GM18507 (cell line): ENCODE data around the gene URI1.
"Not testable (repeated sequence)": the region's sequence is repeated elsewhere in the genome, so short reads cannot be mapped to it uniquely, and the experiment has no call there.

ENCODE experiments used
- DNase-seq: peaks from one replicate; pipeline ENCODE4 v3.0.0; 2011; ENCODE audit warnings: low read depth; ENCODE audit not compliant: insufficient read length; ENCODE audit errors: extremely low spot score
- FAIRE-seq: peaks from 2 replicates; lab custom pipeline; 2011; peaks lifted over from hg19 to GRCh38; lab: Jason Lieb, UNC

URI1 gene

DNA sequence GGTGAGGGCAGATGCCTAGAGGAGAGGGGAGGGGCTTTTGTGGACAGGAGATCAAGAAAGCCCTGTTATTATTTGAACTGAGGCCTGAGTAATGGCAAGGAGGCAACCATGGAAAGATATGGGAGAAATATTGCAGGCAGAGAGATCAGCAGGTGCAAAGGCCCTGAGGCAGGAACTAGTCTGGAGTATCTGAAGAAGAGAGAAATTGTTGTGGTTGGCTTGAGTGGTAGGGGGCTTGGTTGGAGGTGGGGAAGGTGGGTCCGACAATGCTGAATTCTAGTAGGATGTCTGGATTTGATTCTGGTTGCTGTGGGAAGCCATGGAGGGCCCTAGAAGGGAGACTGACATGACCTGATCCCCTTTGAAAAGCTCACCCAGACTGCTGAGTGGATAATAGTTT lies 2.4 kb upstream of the URI1 start:
- no peak for FAIRE-seq
- DNase-seq = no peak

DNA sequence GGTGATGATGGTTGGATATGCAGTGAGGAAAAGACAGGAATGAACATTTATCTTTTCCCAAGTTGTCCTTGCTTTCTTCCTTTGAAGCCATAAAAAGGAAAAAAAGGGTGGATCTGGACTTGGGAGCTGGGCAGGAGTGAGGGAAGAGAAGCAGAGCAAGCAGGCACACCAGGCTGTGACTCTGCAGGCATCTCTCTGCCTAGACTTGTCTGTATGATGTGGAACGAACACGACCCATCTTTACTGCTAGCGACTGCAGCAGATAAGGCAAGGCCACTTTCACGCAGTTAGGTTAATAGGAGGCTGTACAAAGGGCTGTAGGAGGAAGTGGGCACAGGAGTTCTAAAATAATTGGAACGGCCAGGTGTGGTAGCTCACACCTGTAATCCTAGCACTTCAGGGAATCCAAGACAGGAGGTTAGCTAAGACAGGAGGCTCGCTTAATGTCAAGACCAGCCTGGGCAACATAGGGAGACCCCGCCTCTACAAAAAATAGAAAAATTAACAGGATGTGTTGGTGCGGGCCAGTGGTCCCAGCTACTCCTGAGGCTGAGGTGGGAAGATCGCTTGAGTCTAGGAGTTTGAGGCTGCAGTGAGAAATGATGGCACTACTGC lies 961 bp upstream of the URI1 start:
- DNase-seq = no peak

DNA sequence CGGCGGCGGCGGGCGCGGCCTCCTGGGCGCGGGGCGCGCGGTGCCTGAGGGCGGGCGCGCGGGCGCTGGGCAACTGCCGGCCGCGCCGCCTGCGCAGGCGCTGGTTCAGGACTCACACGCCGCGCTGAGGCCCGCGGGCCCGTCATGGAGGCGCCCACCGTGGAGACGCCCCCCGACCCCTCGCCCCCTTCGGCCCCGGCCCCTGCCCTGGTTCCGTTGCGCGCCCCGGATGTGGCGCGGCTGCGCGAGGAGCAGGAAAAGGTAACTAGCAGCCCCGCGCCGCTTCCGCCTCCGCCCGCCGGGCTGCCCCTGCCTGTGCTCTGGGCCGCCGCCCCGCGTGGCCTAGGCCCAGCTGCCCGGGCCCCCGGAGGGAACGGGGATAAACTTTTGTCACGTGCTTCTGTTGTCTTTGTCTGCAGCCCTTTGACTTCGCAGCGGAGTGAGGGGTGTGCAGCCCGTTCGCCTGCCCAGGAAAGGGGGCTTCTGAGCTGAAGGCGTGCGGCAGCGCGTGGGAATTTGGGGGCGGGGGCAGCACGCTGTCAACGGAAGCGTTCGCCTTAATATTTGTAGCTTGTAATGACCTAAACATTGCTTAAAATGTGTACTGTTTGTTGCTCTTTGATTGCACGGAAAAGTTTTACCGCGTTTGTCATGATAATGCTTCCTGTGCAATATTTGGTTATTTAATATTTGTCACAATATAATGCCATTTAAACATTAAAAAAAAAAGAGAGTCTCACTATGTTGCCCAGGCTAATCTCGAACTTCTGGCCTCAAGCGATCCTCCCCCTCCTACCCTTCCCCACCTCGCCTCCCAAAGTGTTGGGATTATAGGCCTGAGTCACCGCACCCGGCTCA lies 594 bp downstream of the URI1 start:
- FAIRE-seq (peak; percentile 63), DNase-seq (peak; percentile 37)

More for the DNA sequence above, 961 bp upstream of the URI1 start:
- no peak for FAIRE-seq

DNA sequence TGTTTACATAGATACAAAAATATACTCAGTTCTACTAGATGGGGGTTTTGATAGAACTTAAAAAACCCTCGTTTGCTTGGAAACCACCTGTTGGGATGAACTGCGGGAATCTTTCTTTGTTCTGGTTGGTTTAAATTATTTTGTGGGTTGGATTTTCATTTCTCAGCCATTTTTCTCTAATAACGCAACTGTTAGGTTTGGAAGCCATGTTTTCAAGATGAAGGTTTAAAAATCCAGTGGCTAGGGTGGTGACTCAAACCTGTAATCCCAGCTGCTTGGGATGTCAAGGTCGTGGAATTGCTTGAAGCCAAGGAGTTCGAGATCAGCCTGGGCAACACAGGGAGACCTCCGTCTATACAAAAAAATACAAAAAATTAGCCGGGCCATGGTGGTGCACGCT lies 1.6 kb downstream of the URI1 start:
- FAIRE-seq (no peak), DNase-seq (no peak)

DNA sequence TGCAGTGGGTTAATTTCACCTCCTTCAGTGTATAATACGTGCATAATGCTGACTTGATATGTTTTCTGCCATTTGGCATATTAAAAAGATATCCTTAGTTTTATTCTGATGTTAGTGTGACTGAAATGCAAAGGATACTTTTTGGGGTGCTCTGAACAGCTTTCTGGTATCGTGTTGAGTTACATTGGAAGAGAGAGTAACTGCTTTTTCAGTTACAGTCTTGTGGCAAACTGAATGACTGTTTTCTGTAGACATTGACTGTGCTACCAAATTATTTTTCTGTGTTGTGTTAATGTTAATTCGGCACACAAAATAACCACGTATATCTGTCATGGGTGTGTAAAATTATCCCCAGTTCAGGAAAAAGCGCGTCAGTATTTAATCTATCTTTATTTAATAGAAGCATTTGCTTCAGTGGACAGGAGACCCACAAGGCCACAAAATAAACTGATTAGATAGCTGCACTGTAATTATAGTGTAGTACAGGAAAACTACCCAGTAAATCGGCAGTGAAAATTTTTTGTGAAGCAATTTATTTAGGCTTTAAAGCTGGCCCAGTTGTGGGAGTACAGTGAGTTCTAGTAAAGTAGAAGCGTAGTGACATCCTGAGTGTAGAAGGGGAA lies 2.5 kb downstream of the URI1 start:
- no peak for DNase-seq
- no peak for FAIRE-seq

DNA sequence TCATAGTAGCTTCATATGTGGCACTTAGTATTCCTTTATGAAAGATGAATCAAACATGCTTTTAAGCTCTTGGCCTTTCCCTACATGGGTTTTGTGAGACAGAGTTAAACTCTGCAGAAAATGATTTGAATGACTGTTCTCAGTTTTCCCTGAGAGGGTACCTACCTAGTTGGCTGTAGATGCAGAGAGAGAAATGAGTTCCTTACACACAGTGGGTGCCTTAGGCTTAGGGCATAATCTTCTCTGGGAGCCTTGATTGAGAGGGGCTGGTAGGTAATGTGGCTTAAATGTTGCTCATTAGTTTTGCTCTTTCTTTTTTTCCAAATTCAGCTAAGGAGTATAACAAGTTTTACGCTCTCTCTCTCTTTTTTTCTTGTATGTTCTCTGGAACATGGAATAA lies 3.0 kb downstream of the URI1 start:
- no peak for FAIRE-seq
- no peak for DNase-seq

DNA sequence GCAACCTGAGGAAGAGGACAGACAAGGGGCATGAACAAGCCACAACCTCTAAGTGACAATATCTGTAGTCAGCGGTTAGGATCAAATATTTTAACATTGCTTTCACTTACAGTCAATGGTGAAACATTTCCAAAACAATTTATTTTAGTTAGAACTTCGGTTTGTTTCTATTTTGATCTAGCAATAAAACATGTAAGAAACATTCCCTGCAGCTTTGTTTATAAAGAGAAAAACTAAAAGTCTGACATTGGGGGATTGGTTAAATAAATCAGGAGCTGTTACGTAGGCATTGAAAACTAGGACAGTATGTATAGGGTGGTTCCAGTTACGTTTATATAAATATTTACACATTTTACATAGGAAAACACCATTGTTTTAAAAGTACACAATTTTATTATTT lies 3.4 kb downstream of the URI1 start:
- no peak for FAIRE-seq
- DNase-seq = no peak

DNA sequence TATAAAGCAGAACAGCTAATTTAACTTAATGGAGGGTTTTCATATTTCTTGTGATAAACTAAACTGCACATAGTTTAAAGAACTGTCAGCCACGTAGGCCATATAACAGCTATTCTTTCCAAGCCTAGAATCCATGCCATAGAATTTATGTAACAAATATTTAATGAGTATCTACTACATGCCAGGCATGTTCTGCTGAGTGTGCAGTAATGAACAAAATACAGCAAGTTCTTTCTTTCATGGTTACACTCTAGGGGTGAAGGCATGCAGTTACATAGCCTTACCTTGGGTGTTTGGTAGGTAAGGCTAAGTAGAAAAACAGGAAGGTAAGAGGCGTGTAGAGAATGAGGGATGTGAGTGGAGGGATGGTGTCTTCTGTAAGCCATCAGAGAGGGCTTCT lies 4.6 kb downstream of the URI1 start:
- no peak for DNase-seq
- no peak for FAIRE-seq

DNA sequence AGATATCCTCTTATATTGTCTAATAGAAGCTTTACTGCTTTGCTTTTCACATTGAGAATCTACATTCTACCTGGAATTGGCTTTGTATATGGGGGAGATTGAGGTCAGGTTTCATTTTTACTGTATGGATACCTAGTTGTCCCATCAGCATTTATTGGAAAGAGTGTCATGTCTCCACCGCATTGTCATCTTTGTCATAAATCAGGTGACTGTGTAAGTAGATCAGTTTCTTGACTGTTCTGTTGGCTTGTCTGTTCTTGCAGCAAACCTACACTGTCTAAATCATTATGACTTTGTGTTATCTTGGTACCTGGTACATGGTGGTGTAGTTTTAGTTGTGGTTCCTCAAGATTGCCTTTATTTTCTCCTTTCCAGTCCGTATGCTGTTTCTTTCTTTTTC lies 5.8 kb downstream of the URI1 start:
- FAIRE-seq = no peak
- DNase-seq = no peak

DNA sequence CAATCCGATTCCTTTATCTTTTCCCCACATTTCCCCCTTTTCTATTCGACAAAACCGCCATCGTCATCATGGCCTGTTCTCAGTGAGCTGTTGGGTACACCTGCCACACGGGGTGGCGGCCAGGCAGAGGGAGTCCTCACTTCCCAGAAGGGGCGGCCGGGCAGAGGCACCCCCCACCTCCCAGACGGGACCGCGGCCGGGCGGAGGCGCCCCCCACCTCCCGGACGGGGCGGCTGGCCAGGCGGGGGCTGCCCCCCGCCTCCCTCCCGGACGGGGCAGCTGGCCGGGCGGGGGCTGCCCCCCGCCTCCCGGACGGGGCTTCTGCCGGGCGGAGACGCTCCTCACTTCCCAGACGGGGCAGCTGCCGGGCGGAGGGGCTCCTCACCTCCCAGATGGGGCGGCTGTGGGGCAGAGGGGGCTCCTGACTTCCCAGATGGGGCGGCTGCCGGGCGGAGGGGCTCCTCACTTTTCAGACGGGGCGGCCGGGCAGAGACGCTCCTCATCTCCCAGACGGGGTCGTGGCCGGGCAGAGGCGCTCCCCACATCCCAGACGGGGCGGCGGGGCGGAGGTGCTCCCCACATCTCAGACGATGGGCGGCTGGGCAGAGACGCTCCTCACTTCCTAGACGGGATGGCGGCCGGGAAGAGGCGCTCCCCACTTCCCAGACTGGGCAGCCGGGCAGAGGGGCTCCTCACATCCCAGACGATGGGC lies 6.9 kb downstream of the URI1 start:
- not testable (repeated sequence) for DNase-seq, FAIRE-seq

DNA sequence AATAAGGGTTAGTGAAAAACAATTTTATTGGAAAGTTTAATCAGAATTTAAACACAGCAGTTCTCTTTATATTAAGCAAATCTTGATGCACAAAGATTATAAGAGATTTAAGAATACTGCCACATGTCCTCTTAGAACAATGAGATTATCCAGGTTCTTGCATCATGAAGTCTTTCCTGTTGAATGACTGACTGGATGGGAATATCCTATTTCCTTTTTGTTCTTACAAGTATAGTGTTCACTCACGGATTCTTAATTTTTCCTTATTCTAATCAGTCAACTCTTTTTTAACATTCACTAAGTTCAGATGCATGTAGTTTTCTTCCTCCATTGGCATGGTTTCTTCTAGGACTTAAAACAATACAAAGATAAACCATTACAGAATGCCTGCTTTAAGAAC lies 10.1 kb downstream of the URI1 start:
- FAIRE-seq = no peak
- no peak for DNase-seq

DNA sequence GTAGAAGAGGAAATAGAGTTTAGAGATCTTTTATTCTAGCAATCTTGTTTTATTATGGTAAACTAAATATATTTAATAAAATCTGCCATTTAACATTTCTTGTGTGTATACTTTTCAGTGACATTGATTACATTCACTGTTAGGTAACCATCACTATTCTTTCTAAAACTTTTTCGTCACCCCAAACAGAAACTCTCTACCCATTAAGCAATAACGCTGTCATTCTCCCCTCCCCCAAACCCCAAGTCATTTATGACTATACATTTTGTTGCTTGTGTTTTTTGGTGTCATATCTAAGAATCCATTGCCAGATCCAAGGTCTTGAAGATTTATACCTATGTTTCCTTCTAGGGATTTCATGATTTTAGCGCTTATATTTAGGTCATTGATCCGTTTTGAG lies 10.6 kb downstream of the URI1 start:
- peak; percentile 42 for FAIRE-seq
- no peak for DNase-seq

DNA sequence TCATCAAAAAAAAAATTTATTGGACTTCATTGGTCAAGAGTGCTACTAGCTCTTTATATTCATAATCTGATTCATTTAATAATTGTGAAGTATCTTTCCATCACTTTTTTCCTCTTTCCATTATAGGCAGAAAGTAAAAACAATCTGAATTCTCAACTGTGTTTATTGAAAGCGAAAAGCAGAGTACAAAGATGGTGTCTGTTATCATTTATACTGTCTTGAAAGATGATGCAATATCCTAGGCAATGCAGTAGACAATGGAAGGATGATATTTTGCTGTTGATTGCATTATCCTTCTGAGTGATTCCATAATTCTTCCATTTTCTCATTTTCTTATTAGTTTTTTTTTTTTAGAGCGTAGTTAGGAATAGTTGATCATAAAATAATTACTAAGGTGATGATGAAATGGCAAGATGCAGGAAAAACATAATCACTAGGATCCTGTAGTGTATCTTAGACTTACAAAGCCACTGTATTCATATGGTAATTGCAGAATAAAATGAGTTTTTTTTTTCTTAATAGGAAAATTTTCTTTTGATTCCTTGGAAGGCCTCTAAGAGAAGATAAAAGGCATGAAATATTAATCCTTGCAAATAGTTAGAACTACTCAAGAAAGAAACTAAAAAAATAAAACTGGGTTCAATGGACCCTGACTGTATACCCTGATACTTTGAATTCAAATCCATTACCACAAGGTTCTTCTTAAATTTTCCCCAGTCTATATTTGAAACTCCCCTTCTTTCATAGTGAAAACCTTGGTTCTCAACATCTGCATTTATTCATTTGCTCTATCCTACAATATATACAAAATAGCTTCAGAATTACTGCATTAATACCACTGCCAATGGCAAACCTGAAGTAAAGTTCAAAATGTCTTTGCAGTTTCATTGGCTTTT lies 11.6 kb downstream of the URI1 start:
- no peak for DNase-seq
- no peak for FAIRE-seq

DNA sequence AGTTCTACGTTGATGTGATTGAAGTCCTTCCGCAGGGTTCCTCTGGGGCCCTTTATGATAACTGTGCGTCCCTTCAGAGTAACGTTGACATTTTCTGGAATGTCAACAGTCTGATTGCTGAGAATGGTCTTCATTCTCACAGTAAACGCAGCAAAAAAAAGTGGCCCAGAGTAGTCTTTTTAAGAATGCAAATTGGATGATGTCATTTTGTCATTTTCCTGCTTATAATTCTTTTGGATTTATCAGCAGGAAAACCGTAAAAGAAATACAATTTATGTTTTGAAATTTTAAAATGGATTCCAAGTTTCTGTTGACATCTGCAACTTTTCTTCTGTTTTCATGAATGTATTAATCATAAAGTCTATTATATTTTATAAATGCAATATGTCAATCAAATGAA lies 14.8 kb downstream of the URI1 start:
- no peak for FAIRE-seq

DNA sequence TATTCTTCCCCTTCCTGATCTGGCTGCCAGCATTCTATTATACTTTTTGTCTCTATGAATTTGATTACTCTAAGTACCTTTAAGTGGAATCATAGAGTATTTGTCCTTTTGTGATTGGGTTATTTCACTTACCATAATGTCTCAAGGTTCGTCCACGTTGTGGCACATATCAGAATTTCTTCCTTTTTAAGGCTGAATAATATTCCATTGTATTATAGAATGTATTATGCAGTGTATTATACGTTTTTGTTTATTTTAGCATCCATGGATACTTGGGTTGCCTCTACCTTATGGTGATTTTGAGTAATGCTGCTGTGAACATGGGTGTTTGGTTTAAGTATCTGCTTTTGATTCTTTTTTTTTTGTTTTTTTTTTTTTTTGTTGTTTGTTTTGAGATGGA lies 19.3 kb downstream of the URI1 start:
- FAIRE-seq (no peak), DNase-seq (no peak)

More for the DNA sequence above, 14.8 kb downstream of the URI1 start:
- DNase-seq = no peak

DNA sequence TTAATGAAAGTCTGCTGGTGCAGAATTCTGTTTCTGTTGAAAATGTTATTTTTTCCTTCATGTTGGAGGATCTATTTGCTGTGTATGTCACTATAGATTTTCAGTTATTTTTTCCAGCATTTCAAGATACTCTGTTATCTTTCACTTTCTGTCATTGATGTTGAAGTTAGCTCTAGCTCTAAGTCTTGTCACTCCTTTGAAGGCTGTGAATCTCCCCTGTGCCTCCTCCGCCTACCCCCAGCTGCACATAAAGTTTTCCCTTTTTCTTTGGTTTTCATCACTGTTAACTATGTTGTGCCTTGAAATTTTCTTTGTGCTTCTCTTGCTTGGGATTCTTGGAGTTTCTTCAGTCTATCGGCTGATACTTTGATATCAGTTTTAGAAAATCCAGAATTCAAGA lies 20.8 kb downstream of the URI1 start:
- DNase-seq = no peak
- peak; percentile 68 for FAIRE-seq

DNA sequence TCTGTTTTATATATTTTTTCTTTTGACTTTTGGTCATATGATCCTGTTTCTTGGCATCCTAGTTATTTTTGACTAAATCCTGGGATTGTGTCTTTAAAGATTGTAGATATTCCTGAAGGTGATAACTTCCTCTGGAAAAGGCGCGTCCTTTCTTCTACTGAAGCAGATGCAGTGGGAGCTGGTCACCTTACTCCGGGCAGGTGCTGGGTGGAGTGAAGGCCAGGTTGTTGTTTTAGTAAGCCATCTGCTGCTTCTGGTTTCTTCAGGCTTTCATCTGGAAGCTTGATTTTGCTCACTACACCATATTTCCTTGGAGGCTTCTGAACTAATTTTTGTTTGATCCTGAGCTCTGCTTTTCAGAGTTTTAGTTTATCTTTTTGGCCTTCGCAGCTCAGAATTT lies 21.5 kb downstream of the URI1 start:
- DNase-seq (no peak), FAIRE-seq (no peak)

DNA sequence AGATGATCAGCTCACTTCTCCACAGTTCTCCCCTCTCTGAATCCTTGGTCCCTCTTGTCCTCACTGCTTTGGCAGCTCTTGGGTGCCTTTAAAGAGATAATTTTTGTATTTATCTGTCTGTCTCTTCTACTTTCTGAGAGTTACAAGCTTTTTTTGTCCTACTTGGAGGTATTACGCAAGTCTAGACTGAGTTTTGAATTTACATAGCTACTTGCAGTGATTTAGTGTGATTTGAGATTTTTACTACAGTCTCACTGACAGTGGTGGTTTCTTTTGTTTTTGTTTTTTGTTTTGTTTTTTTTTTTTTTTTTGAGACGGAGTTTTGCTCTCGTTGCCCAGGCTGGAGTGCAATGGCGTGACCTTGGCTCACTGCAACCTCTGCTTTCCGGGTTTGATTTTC lies 22.1 kb downstream of the URI1 start:
- no peak for DNase-seq
- no peak for FAIRE-seq

DNA sequence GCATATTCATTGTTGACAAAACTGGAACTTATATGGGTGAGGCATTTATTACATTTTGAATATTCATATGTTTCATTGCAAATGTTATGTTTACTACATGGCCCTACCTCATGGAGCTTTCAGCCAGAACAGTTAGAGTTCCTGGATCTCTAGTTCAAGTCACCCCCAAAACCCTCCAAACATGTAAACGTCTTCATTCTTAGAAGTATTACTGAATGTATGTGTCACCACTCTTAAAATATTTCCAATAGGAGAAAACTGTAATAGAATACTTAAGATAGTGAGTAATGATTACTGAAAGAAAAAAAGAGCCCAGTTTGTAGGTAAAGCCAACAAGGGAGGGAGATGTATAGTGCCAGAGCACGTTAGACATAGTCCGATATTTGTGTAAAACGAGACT lies 23.5 kb downstream of the URI1 start:
- no peak for DNase-seq
- FAIRE-seq = no peak
